Naive thymus-derived CD8-positive, alpha-beta T cell (primary cell): Measurements from ENCODE around the gene SEMA5B. TPM values are rescaled to one million over a fixed set of nuclear protein-coding genes. Genes with fewer than 3 reads are reported as not detected.

Source experiments
- ATAC-seq, 2 donors: fragments of 150-1000 bp; cut with Tn5 transposase in 1 of 2; sonication (Bioruptor Pico), chemical (Tn5 transposase) in 1 of 2; 1 replicate in 1 of 2; 2 replicates in 1 of 2; pipeline ENCODE4 v1.10.0; 2021; ENCODE audit warnings: mild to moderate bottlenecking in 2 of 2, moderate library complexity in 2 of 2
- POLR2A ChIA-PET: fragments of 350-600 bp; sonication (Branson Sonifier 250); formaldehyde crosslinking; loops from one replicate; lab custom pipeline; 2021; ENCODE audit warnings: antibody characterized with exemption; lab: Charles Lee
- DNase-seq, 10 donors: peaks; one replicate each; pipeline versions ENCODE4 v3.0.0 to v3.0.0-alpha.2; 2020 to 2022
- H3K27ac Mint-ChIP-seq, 10 donors: one replicate each; pipeline ENCODE4 v1.8.0; 2020 to 2022; ENCODE audit warnings: mild to moderate bottlenecking in 10 of 10, mixed read lengths in 10 of 10, moderate library complexity in 4 of 10, inconsistent platforms in 1 of 10
- H3K27me3 Mint-ChIP-seq, 5 donors: one replicate each; pipeline ENCODE4 v1.8.0; 2021 to 2022; ENCODE audit warnings: mixed read lengths in 5 of 5
- H3K36me3 Mint-ChIP-seq, 3 donors: one replicate each; pipeline ENCODE4 v1.8.0; 2020 to 2022; ENCODE audit warnings: mixed read lengths in 3 of 3, mild to moderate bottlenecking in 2 of 3, inconsistent platforms in 1 of 3
- H3K4me1 Mint-ChIP-seq, 4 donors: one replicate each; pipeline ENCODE4 v1.8.0; 2021 to 2022; ENCODE audit warnings: mixed read lengths in 4 of 4
- H3K4me3 Mint-ChIP-seq, 10 donors: one replicate each; pipeline ENCODE4 v1.8.0; 2020 to 2022; ENCODE audit warnings: mild to moderate bottlenecking in 10 of 10, mixed read lengths in 10 of 10, moderate library complexity in 6 of 10, inconsistent platforms in 1 of 10
- H3K9me3 Mint-ChIP-seq, 9 donors: one replicate each; pipeline ENCODE4 v1.8.0; 2020 to 2022; ENCODE audit warnings: mixed read lengths in 9 of 9, mild to moderate bottlenecking in 3 of 9, inconsistent platforms in 1 of 9, moderate library complexity in 1 of 9
- polyA plus RNA-seq, 3 donors: library from polyadenylated mRNA; unstranded; fragments of 300-500 nt; fragmentation: Illumina TruSeq; gene quantifications; one replicate each; pipeline ENCODE4 v1.2.3, GENCODE V29; 2021
- total RNA-seq, 8 experiments: library from RNA in 2 of 8; stranded (reverse) in 2 of 8; gene quantifications; one replicate each; pipeline ENCODE4 v1.2.3 and lab custom pipeline; 2021 to 2026

The SEMA5B gene, protein sequence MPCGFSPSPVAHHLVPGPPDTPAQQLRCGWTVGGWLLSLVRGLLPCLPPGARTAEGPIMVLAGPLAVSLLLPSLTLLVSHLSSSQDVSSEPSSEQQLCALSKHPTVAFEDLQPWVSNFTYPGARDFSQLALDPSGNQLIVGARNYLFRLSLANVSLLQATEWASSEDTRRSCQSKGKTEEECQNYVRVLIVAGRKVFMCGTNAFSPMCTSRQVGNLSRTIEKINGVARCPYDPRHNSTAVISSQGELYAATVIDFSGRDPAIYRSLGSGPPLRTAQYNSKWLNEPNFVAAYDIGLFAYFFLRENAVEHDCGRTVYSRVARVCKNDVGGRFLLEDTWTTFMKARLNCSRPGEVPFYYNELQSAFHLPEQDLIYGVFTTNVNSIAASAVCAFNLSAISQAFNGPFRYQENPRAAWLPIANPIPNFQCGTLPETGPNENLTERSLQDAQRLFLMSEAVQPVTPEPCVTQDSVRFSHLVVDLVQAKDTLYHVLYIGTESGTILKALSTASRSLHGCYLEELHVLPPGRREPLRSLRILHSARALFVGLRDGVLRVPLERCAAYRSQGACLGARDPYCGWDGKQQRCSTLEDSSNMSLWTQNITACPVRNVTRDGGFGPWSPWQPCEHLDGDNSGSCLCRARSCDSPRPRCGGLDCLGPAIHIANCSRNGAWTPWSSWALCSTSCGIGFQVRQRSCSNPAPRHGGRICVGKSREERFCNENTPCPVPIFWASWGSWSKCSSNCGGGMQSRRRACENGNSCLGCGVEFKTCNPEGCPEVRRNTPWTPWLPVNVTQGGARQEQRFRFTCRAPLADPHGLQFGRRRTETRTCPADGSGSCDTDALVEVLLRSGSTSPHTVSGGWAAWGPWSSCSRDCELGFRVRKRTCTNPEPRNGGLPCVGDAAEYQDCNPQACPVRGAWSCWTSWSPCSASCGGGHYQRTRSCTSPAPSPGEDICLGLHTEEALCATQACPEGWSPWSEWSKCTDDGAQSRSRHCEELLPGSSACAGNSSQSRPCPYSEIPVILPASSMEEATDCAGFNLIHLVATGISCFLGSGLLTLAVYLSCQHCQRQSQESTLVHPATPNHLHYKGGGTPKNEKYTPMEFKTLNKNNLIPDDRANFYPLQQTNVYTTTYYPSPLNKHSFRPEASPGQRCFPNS
- under 1 TPM; 0.16 to 0.47 TPM for total RNA-seq
- polyA plus RNA-seq, result not detected
- 0 to 0.60 (median 0.18) reads per million in 6 experiments for total RNA-seq (lab: John Stamatoyannopoulos, UW)

DNA sequence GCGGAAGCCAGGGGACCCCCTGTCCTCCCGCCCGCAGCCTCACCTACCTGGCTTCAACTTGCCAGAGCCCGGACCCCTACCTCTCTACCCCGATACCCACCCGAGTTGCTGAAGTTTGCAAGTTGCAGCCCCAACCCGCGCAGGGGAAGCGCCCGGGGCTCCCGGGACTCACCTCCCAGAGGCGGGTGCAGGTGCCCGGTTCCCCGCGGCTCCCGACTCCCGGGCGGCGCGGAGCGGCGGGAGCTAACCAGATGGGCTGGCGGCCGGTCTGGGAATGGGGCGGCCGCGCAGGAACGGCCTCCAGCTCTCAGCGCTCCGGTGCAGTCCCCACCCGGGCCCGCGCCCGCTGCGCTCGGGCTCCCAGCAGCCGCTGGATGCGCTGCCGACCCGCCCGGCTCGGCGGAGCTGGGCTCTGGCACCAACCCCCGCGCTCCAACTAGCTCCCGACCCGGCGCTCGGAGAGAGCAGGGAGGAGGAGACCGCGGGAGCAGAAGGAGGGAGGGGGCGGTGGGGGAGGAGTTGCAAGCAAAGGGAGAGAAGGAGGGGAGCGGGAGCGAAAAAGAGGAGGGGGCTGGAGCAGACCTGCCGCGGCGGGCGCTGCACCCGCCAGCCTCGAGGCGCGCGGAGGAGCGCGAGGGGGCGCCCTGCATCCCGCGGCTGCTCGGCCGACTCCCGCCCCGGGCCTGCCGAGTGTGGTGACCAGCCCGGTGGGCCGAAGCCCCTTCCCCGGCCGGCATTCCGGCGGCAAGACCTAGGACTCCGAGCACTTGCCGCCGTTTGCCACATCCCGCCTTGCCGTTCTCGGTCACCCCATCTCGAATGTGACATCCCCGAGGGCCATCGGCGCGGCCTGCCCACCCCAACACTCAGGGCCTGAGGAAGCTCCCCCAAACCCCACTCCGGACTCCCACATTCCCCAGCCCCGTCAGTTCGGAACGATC is at the start of gene SEMA5B:
Gene SEMA5B, minus strand, starts transcription at position 472 of the 941 bp plus-strand sequence. CDS start 66,500 bp downstream, outside the sequence.
- Mint-ChIP-seq H3K4me3 (peak within 1 kb of the TSS; percentile 64 to 90 (median 84)), H3K4me1 (peaks cover 14 to 28% (median 20%) of the 10 kb centered on the region in 4 donors), H3K27me3 (peaks cover 36 to 56% (median 53%) of the 10 kb centered on the region in 5 donors), H3K36me3 (peaks cover 0 to 2% (median 0%) of the 10 kb centered on the region in 3 donors), H3K9me3 (no peaks in the 10 kb centered on the region), H3K27ac (peak within 1 kb of the TSS in 3 of 10 donors; percentile 1 to 5 (median 2))
- POLR2A ChIA-PET, result interaction anchor here (0.5 kb wide), 1 partner anchor 1984 kb away, joined by 3 read pairs; no protein-coding TSS in a partner anchor
- ATAC-seq (peak; percentile 41 to 65), DNase-seq (peak in 6 of 10 donors; percentile 9 to 29 (median 18))

DNA sequence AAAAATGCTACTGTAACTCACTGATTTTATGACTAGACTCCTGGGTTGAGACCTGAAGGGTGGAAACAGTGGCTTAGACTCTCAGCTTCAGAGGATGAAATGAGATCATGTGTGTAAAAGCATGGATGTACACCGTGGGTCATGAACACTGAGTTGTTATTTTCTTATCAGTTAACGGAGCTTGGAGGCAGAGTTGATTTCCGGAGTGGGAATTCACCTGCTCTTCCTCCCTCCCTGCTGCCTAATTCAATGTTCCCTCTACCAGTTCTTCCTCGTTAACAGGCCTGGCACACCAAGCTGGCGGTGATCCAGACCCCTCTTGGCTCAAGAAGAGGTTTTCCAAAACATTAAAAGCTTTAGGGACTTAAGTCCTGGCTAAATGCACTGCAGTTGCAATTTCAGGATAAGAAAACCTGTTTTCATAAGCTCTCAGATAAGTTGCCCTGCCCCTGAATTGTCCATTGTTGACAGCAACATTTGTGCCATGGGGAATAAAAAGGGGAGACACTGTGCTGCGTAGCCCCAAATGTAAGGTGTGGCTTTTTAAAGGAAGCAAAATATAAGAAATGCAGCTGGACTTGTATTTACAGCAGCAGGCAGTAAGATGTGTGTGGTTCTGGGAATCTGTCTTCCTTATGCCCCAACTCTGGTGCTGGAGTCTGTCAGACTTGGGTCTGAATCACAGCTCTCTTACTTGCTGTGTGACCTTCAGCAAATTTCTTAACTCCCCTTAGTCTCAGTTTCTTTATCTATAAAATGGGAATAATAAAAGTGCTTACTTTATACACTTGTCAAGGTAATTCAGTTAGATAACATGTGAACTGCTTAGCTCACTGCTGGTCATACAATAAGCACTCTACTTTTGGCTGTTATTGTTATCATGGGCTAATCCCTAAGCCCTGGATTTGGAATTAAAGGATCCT is 49.2 kb upstream of the SEMA5B start:
- Mint-ChIP-seq H3K36me3 (no peaks in the 10 kb centered on the region), H3K4me3 (no peak overlapping the region), H3K9me3 (no peaks in the 10 kb centered on the region), H3K27ac (peak overlapping the region in 1 of 10 donors; percentile 18), H3K27me3 (no peaks in the 10 kb centered on the region), H3K4me1 (peaks cover 2 to 35% (median 16%) of the 10 kb centered on the region in 4 donors)
- ATAC-seq (no peak), DNase-seq (no peak)
- POLR2A ChIA-PET, result no interaction called here

DNA sequence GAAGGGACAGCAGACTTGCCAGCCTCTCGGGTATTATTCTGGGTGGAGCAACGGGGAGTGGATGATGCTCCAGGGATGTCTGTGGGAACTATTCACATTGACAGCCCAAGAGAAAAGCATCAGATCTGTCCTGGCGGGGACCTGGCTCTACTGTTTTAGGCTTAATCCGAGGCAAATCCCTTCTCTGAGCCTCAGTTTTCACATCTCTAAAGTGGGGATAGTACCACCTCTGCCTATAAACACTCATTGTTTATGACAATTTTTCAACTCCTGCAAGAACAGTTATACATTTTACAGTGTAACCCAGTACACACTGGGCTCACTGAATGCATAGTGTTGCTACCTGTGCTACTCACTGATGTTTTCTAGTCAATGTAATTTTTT is 48.5 kb upstream of the SEMA5B start:
- Mint-ChIP-seq H3K4me1 (peaks cover 0 to 35% (median 16%) of the 10 kb centered on the region in 4 donors), H3K27me3 (no peaks in the 10 kb centered on the region), H3K4me3 (no peak overlapping the region), H3K9me3 (no peaks in the 10 kb centered on the region), H3K27ac (peak overlapping the region in 1 of 10 donors; percentile 18), H3K36me3 (no peaks in the 10 kb centered on the region)
- ATAC-seq, result no peak
- DNase-seq, result no peak
- POLR2A ChIA-PET, result no interaction called here

DNA sequence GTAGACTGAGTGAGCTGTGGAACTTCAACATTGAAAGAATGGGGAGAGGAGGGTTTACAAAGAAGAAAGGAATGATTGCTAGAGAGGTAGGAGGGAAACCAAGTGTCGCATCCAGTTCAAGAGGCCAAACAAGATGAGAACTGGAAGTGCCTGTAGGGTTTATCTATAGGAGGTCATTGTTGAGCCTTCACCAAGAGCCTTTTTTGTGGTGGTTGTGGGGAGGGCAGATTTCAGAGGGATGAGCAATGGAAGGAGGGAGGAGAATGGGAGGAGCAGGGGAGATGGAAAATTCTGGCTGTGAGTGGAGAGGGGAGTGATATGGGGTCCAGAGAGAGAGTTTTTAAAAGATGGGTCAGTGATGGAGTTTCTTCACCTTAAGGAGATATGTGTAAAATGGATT is 47.8 kb upstream of the SEMA5B start:
- peak overlapping the region in 2 of 10 donors; percentile 29 to 53 for H3K27ac Mint-ChIP-seq
- POLR2A ChIA-PET, result no interaction called here

DNA sequence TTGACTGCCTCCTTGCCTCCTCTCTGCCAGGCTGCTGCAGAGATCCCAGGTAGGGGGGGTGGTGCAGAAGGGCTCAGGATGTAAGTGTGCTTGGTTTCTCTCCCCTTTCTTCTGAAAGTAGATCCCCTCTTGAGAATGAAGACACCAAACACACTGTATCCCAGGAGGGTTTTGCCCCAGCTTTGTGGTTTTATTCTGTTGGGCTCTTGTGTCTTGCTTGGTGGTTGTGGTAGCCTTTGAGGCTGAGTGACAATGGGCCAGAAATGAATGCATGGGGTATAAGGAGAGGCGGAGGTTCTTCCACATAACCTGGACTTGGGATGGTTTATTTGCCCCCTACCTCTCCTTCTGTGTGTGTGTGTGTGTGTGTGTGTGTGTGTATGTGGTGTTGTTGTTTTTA is 45.0 kb upstream of the SEMA5B start:
- Mint-ChIP-seq H3K9me3 (no peaks in the 10 kb centered on the region), H3K36me3 (no peaks in the 10 kb centered on the region), H3K4me3 (no peak overlapping the region), H3K4me1 (peaks cover 15 to 50% (median 25%) of the 10 kb centered on the region in 4 donors), H3K27ac (no peak overlapping the region), H3K27me3 (no peaks in the 10 kb centered on the region)
- POLR2A ChIA-PET, result no interaction called here
- no peak for ATAC-seq
- no peak for DNase-seq

More for the DNA sequence above, 47.8 kb upstream of the SEMA5B start:
- Mint-ChIP-seq H3K4me1 (peaks cover 0 to 34% (median 16%) of the 10 kb centered on the region in 4 donors), H3K9me3 (no peaks in the 10 kb centered on the region), H3K4me3 (no peak overlapping the region), H3K27me3 (no peaks in the 10 kb centered on the region), H3K36me3 (no peaks in the 10 kb centered on the region)
- DNase-seq, result no peak
- no peak for ATAC-seq

DNA sequence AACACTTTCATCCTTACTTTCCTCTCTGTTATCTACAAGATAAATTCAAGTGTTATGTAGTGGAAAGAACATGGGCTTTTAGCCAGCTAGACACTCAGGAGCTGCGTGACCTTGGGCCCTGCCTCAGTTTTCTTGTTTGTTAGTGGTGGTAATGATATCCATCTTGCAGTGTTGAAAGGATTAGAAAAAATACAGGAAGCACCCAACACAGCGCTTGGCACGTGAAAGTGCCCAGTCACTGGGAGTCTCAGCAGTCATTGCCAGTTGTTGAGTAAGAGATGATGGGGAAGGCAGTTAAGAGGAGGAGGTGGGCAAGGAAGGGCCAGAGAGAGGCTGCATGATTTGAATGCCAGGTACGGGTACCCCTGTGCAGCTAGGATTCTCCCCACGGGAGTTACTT is 44.6 kb upstream of the SEMA5B start:
- H3K4me1 Mint-ChIP-seq, result peaks cover 15 to 51% (median 25%) of the 10 kb centered on the region in 4 donors
- POLR2A ChIA-PET, result no interaction called here
- no peaks in the 10 kb centered on the region for H3K36me3 Mint-ChIP-seq
- H3K27me3 Mint-ChIP-seq, result no peaks in the 10 kb centered on the region
- H3K27ac Mint-ChIP-seq, result no peak overlapping the region
- ATAC-seq (no peak), DNase-seq (no peak)
- no peak overlapping the region for H3K4me3 Mint-ChIP-seq
- H3K9me3 Mint-ChIP-seq, result no peaks in the 10 kb centered on the region

DNA sequence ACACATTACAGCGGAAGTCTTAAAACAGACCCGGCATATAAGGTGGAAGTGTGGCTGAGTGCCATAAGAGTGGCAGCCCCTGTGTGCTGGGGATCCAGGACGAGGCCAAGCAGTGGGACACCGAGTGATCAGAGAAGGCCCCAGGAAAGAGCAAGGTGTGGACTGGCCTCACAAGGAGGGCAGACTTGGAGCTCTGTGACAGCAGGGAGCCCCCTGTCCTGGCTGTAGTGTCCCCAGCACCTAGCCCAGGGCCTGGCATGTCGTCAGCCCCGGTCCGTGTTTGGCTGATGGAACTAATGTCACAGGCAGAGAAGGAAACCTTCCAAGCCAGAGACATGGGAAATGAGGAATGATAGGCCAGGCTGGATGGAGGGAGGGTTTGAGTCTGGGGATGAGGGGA is 44.0 kb upstream of the SEMA5B start:
- Mint-ChIP-seq H3K36me3 (no peaks in the 10 kb centered on the region), H3K27ac (peak overlapping the region in 1 of 10 donors; percentile 60)
- ATAC-seq, result no peak

DNA sequence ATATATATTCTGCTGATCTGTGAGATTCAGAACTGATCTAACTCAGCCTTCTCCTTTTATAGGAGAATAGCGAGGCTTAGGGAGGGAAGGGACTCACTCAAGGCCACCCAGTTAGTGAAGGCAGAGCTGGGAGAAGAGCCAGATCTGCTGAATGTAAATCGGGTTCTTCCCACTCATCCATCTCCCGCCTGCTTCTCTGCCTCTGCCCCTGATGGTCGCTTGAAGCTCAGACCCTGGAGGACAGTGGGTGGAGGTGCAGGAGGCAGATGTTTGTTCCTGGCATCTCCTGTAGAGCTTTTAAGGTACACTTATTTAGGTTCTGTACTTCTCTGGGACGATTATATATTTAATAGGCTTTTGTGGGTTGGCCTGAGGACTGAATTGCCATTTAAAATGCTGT is 43.6 kb upstream of the SEMA5B start:
- Mint-ChIP-seq H3K36me3 (no peaks in the 10 kb centered on the region), H3K4me3 (no peak overlapping the region), H3K4me1 (peaks cover 20 to 57% (median 27%) of the 10 kb centered on the region in 4 donors), H3K9me3 (no peaks in the 10 kb centered on the region), H3K27me3 (no peaks in the 10 kb centered on the region), H3K27ac (no peak overlapping the region)
- POLR2A ChIA-PET, result no interaction called here
- ATAC-seq (no peak), DNase-seq (no peak)

More for the DNA sequence above, 44.0 kb upstream of the SEMA5B start:
- no peaks in the 10 kb centered on the region for H3K27me3 Mint-ChIP-seq
- H3K9me3 Mint-ChIP-seq, result no peaks in the 10 kb centered on the region
- no peak overlapping the region for H3K4me3 Mint-ChIP-seq
- POLR2A ChIA-PET, result no interaction called here
- no peak for DNase-seq
- H3K4me1 Mint-ChIP-seq, result peaks cover 17 to 55% (median 27%) of the 10 kb centered on the region in 4 donors

DNA sequence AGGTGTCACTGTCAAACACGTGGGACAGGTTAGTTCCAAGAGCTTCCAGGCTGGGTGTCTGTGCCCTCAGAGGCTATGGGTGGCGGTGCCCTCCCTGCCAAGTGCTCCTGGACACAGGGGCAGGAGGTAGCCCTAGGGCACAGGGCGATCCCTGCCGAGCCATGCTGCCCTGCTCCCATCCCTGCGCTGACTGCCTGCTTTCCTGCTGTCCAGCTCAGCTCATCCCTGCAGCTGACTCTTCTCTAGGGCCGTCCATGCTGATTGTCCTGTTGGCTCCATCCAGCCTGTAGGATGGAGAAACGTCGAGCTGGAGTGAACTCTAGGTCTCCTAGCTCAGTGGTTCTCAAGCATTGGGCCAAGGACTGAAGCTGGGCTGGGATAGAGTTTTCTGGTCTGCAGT is 42.9 kb upstream of the SEMA5B start:
- H3K27me3 Mint-ChIP-seq, result no peaks in the 10 kb centered on the region
- H3K4me3 Mint-ChIP-seq, result peak overlapping the region in 1 of 10 donors; percentile 24
- H3K4me1 Mint-ChIP-seq, result peaks cover 20 to 55% (median 26%) of the 10 kb centered on the region in 4 donors
- ATAC-seq, result no peak
- H3K36me3 Mint-ChIP-seq, result no peaks in the 10 kb centered on the region
- peak overlapping the region in 2 of 10 donors; percentile 39 to 53 for H3K27ac Mint-ChIP-seq
- no peaks in the 10 kb centered on the region for H3K9me3 Mint-ChIP-seq
- no peak for DNase-seq
- POLR2A ChIA-PET, result no interaction called here

DNA sequence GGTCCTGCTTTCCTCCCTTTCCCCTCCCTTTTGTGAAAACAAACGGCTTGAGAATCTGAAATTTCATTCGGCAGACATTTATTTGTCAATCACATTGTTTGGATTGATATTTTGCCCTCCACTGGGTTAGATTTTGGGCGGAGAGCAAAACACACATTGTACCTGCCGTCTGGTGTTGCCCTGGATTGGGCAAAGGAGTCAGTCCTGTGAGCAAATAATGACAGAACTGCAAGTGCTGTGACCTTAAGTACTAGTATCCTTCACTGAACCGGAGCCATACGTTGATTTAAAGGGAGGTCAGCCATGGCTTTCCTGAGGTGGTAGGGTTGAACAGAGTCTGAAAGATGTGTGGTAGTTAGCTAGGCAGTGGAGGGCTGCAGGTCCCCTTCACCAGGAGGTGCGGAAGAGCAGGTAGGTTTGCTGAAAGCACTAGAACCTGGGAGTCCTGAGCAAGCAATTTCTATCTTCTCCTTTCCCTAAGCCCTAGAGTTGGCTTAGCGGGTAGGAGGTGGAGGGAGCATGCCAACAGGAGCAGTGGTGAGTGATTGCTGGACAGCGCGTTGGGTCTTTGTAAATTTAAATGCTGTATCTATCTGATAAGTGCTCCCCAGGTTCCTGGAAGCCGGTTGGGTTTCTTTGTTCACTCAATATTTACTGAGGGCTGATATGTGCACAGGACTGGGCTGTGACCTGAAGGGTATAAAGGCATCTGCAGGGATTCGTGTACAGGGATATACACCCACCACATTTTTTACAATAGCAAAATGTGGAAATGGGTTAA is 41.2 kb upstream of the SEMA5B start:
- H3K4me1 Mint-ChIP-seq, result peaks cover 20 to 48% (median 24%) of the 10 kb centered on the region in 4 donors
- ATAC-seq (no peak), DNase-seq (no peak)
- H3K36me3 Mint-ChIP-seq, result no peaks in the 10 kb centered on the region
- peak overlapping the region in 2 of 10 donors; percentile 8 to 70 for H3K27ac Mint-ChIP-seq
- POLR2A ChIA-PET, result no interaction called here
- no peaks in the 10 kb centered on the region for H3K9me3 Mint-ChIP-seq
- H3K4me3 Mint-ChIP-seq, result peak overlapping the region; percentile 78 to 87 (median 84)
- no peaks in the 10 kb centered on the region for H3K27me3 Mint-ChIP-seq
